GM18511 (cell line): ENCODE results near the gene OR8A1.
"Not testable (repeated sequence)": the region's sequence is repeated elsewhere in the genome, so short reads cannot be mapped to it uniquely, and the experiment has no call there.

ENCODE experiments used
- ATAC-seq: cut with Tn5 transposase; IDR thresholded peaks from one replicate; pipeline ENCODE4 v1.9.1; 2021; ENCODE audit warnings: mild to moderate bottlenecking, moderate library complexity; ENCODE audit not compliant: unreplicated experiment

The OR8A1 gene

DNA sequence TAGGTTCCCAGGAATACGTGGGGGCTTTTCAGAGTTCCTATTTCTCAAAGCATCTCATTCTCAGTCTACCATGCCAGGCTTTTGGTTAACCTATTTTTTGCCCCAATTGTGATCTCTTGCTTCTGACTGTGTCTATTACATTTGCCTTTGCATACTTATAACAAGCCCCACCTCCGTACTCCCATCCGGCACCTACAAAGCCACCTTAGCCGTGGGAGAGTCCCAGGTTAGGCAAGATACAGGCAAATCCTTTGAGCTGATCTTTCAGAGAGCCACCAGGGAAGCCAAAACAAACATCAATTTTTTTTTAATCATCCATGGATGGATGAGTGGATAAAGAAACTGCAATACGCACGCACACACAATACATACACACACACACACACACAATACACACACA lies 22.8 kb downstream of the OR8A1 start:
- no peak for ATAC-seq

DNA sequence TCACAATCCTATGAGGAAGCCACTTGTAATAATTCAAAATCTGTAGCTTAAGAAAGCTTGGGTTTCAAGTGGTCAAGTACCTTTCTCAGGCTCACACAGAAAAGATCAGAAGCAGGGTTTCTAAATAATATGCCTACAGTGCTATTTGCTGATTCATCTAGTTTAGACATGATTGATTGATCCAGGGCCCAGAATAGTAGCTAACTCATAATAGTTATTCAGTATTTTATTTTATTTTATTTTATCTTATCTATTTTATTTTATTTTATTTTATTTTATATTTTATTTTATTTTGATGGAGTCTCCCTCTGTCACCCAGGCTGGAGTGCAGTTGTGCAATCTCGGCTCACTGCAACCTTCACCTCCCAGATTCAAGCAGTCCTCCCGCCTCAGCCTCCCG lies 25.5 kb downstream of the OR8A1 start:
- no peak for ATAC-seq

DNA sequence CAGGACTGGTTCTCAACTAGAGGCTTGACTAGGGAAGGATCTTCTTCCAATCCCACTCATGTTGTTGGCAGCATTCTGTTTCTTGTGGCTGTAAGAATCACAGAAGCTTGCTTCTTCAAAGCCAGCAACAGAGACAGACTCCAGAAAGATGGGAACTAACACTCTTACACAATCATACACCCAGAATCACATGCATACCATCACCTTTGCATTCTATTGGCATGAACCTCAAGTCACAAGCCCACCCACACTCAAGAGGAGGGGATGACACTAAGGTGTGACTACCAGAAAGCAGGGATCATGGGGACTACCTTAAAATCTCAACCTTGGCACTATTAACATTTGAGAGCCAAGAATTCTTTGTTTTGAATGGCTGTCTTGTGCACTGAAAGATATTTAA lies 27.8 kb downstream of the OR8A1 start:
- no peak for ATAC-seq

DNA sequence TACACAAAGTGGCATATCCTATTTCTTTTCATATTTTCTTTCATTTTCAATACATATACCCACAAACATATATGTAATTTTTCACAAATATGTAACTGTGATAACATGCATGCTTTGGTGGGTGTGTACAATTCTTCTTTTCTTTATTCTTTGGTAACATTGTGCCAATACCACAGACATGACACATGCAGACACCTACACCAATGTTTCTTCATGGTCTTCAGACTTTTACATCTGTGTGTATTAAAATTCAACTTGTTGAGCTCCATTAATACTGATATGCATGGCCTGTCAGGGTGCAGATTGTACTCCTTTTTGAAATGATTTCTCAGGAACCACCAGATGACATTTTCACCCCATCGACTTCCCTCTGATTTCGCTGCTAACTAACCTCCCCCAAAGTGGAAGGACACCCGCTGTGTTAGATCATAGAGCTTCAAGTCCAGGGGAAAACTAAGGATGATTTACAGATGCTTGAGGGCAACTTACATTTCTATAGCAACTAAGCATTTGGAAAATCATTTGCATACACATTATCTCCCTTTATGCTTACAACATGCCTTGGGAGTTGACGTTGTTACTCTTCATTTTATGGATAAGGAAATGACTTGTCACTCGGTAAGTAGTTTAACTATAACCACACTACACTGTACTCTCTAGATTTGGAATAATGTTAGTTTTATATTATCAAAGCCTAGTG lies 31.0 kb downstream of the OR8A1 start:
- ATAC-seq: no peak

DNA sequence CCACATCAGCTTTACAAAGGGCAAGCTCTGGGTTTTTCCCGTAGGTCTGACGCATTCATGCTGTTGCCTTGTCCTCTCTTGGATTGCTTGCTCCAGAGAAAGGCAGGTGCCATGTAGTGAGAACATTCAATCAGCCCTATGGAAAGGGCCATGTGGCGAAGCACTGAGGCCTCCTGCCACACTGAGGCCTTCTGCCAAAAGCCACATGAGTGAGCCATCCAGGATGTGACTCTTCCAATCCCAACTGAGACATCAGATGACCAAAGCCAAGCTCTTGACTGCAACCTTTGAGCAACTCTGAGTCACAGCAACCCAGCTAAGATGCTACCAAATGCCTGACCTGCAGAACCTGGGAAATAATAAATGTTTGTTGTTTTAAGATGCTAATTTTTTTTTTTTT lies 32.4 kb downstream of the OR8A1 start:
- ATAC-seq: no peak

DNA sequence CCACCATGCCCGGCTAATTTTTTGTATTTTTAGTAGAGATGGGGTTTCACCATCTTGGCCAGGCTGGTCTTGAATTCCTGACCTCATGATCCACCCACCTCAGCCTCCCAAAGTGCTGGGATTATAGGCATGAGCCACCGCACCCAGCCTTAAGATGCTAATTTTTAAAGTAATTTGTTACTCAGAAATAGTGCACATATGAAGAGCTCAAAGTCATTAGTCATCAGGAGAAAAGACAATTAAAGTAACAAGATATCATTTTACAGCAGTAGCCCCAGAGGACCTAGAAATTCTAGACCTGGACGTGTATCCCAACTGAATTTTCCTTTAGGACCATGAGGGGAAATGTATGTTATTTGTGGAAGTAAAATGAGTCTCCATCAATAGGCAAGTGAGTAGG lies 32.9 kb downstream of the OR8A1 start:
- not testable (repeated sequence) for ATAC-seq

DNA sequence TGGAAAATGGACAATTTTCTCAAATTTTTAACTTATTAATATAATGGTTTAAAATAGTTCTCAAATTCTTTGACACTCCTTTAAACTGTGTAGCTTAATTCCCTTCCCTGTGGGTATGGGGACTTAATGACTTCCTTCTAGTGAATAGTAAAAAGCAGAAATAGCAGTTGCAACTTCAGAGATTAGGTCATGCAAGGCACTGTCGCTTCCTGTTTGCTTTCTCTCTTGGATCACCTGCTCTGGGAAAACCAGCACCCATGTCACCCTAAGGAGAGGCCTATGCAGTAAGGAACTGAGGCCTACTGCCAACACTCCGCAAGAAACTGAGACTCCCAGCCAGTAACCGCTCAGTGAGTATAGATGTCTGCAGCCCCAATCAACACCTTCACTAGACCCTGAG lies 35.9 kb downstream of the OR8A1 start:
- no peak for ATAC-seq

DNA sequence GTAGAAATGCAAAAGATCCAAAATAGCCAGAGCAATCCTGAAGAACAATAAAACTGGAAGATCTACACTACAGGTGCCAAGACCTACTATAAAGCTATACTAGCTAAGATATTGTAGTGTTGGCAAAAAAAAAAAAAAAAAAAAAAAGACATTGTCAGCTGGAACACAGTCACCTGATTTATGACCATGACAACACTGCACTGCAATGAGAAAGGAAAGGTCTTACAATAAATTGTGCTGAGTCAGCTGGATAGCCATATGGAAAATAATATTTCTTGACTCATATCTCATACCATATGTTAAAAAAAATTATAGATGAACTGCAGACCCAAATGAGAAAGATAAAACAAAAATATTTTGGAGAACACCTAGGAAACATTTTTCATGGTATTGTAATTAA lies 38.4 kb downstream of the OR8A1 start:
- no peak for ATAC-seq

DNA sequence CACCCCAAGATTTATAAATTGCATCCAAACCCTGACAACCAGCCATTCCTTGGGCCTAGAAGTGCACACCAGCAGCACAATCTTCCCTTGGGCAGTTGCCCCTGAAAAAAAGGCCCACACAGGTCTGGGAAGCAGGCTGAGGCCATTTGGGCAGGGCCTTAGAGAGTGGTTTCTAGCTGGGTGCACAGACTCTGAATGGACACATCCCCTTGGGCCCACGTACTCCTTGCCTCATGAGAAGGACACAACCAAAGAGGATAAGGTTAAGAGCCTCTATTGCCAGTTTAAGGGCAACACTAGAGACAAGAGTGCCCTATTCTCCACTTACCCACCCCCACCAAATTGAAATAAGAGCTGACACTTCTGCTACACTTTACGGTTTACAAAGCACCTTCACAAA lies 40.5 kb downstream of the OR8A1 start:
- ATAC-seq: no peak

DNA sequence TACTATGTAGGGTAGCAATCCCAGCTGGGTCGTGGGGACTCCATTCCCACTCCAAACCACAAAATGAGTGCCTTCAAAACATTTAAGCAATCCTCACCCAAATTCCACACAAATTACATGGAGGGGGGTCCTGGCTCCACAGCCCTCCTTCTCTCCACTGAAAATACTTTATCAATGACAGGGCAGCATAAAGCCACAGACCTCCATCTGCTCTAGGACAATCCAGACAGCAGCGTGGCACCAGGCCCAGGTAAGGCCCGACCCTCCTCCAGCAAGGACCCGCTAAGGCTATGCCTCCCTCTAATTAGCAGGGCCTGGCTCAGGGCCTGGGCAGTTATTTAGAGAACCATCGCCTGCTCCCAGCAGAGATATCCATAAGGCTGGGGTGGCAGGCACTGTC lies 41.3 kb downstream of the OR8A1 start, which contains the start of gene PANX3:
PANX3 (plus strand) TSS at position 365 of the 400 bp plus-strand sequence. CDS start 129 bp downstream, outside the sequence.
- ATAC-seq: no peak

DNA sequence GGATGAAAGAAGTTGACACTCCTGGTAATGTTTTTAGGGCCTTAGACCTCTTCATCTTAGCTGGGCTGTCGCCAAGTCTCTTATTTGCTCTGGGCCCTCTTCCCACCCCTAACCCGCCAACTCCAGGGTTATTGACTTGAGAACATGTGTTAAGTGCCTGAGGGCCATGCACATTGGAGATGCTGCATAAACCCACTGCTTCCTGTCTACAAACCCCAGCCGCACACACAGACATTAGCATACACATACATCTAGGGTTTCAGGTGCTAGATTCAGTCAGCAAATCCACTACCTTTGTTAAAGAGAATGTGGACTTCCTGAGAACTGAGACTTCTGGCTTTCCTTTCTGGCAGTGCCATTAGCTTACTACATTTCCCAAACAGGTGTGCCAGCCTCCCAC lies 42.2 kb downstream of the OR8A1 start:
- ATAC-seq: no peak

DNA sequence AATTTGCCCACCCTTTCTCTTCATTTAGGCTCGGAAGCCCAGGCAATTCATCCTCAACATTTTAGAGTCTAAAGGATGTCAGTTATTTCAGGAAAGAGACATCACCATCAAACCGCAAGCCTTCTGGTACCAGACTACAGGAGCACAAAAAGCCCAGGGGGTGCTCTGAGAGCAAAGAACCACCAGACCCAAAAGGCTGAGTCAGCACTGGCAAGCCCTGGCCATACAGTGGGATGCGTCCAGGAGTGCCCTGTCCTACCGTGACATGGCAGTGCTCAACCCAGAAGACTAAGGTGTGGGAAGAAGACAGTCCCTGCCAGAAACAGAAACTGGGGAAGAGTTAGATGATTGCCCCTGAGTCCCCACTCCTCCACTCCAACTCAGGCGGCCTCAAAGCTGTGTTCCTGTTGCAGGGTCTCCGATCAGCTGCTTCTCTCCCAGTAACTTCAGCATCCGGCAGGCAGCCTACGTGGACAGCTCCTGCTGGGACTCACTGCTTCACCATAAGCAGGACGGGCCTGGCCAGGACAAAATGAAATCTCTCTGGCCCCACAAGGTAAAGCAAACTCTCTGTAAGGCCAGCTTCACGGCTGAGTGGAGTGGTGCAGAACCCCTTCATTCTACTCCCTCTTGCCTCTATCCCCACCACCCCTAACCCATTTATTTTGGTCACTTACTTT lies 42.9 kb downstream of the OR8A1 start:
- ATAC-seq: no peak

DNA sequence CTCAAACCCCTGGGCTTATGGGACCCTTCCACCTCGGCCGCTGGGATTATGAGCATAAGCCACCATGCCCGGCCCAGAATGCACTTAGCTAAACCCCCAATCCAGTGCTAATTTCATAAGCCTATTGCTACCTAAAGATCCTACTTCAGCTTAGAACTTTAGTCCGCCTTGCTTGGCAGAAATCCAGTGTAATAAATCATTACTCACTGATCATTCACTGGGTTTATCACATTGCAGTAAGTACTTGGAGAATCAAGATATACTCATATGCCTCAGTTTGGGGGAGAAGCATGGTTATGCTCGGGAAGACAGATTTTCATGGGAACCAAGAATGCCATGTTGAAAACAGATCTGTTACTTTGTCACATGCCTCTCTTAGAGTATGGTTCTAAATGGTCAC lies 49.1 kb downstream of the OR8A1 start:
- no peak for ATAC-seq
